Right renal pelvis (tissue), 4 donors: Measurements from ENCODE around the gene MSANTD1. TPM values are rescaled to one million over a fixed set of nuclear protein-coding genes. Genes with fewer than 3 reads are reported as not detected.

Experiments used
- DNase-seq, 4 donors: peaks; one replicate each; pipeline ENCODE4 v3.0.0-alpha.2; 2013; ENCODE audit warnings: low read depth in 4 of 4, low spot score in 3 of 4, missing footprints in 1 of 4
- polyA plus RNA-seq, 4 donors: library from polyadenylated mRNA; unstranded; fragments of 120-200 nt; gene quantifications; one replicate each; pipeline ENCODE4 v1.2.1, GENCODE V29; 2013; ENCODE audit not compliant: insufficient read length in 4 of 4

MSANTD1 gene
- under 1 TPM; 0.36 to 0.61 (median 0.38) TPM for polyA plus RNA-seq

DNA sequence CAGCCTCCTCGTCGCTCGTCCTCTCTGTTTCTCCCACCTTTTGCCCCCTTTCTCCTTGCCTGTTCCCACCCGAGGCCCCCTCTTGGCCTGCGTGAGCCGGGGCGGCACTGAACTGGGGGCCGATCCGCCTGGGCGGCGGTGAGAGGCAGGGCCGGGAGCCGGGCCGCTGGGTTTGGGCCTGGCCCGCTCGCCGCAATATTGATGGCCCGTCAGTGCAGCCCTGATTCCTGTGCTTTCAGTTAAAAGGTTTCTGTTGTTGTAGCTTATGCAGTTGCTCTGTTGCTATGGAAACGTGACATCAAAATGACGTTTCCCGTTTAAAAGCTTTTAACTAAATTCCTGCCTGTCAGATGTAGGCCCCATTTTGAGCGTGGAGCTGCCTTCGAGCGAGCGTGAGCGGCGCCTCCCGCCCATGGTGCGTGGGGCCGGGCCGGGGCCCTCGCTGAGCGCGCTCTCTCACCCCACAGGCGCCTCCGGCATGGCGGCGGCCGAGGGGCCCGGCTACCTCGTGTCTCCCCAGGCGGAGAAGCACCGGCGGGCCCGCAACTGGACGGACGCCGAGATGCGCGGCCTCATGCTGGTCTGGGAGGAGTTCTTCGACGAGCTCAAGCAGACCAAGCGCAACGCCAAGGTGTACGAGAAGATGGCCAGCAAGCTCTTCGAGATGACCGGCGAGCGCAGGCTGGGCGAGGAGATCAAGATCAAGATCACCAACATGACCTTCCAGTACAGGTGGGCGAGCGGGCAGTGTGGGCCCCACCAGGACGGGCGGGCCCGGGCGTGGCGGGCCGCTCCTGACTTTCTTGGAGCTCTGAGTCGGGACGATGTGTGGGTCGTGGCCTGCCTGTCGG, at the start of gene MSANTD1:
Gene MSANTD1 (plus strand): TSS at position 349 of the 851 bp plus-strand sequence. CDS start 64 bp downstream, at position 413.
- peak in 1 of 4 donors; percentile 50 for DNase-seq

DNA sequence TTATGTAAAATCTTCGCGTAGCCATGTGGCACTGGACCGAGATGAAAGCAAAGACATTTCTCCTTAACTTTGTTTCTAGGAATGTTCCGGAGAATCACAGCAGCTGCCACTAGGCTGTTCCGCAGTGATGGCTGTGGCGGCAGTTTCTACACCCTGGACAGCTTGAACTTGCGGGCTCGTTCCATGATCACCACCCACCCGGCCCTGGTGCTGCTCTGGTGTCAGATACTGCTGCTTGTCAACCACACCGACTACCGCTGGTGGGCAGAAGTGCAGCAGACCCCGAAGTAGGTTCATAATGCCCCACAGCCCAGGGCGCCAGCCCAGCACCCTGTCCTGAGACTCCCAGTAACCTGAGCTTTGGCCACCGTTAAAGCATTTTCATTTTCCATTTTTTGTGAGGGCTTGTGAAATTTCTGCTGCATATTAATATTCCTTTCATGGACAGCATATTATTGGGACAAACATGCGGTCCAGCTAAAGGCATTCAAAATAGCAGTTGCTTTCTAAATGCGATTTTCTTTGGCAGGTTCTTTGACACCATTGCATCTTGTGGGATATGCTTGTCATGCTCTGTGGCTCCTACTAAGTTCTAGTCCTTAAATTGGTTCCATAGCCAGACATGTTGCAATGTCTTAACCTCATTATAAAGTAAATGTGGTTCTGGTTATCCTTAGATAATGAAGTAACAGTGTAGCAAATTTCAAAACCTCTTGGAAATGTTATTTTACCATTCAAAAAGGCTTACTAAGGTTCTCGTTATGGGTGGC, 49.1 kb upstream of the MSANTD1 start:
- no peak for DNase-seq

- DNase-seq = no peak
Observed at GRCh38 chr4:3200423-3201090, 48.4 kb upstream of the MSANTD1 start.

GRCh38 chr4:3201718-3202702, 46.9 kb upstream of the MSANTD1 start:
- peak in 2 of 4 donors; percentile 16 to 26 for DNase-seq

- no peak for DNase-seq
Observed at GRCh38 chr4:3202836-3203820, 45.8 kb upstream of the MSANTD1 start.

- DNase-seq = no peak
Observed at GRCh38 chr4:3203971-3204431, 45.0 kb upstream of the MSANTD1 start.

DNA sequence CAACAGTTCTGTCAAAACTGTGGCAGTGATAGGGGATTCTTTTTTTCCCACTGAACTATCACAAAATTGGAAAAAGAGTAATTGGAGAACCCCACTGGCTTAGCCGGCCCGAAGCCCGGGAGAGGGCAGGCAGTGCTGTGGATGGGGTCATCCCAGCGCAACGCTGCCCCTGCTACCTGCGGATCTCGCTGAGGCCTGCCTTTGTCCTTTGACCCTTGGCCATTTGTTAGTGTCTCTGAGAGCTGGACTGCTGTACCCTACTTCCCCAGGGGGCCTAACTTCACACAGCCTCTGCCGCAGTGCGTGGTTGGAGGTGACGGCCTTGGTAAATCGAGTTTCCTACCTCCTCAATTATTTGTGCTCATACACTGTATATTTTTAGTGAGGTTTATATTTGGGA, 43.0 kb upstream of the MSANTD1 start:
- no peak for DNase-seq

- DNase-seq = no peak
Observed at GRCh38 chr4:3206439-3207100, 42.4 kb upstream of the MSANTD1 start.

- DNase-seq = no peak
Observed at GRCh38 chr4:3207531-3208037, 41.4 kb upstream of the MSANTD1 start.

- no peak for DNase-seq
Observed at GRCh38 chr4:3208826-3209225, 40.1 kb upstream of the MSANTD1 start.

GRCh38 chr4:3209551-3210325, 39.2 kb upstream of the MSANTD1 start:
- no peak for DNase-seq

DNA sequence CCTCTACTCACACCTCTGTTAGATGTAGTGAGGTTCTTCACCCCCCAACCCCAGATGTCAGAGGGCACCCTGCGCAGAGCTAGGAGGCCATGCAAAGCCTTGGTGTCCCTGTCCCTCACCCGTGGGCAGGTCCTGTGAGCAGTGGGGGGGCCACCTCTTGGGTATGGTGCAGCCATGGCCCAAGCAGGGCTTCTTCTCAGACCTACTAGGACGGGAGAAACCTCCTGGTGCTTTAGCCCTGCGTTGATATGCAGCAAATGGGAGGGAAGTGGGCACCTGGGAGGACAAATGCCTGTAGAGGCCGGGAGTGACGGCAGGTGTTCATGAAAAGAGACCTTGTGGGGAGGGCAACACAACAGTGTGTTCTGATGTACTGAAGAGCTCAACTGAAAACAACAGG, 38.5 kb upstream of the MSANTD1 start:
- DNase-seq = no peak

GRCh38 chr4:3211866-3212265, 37.1 kb upstream of the MSANTD1 start:
- no peak for DNase-seq

DNA sequence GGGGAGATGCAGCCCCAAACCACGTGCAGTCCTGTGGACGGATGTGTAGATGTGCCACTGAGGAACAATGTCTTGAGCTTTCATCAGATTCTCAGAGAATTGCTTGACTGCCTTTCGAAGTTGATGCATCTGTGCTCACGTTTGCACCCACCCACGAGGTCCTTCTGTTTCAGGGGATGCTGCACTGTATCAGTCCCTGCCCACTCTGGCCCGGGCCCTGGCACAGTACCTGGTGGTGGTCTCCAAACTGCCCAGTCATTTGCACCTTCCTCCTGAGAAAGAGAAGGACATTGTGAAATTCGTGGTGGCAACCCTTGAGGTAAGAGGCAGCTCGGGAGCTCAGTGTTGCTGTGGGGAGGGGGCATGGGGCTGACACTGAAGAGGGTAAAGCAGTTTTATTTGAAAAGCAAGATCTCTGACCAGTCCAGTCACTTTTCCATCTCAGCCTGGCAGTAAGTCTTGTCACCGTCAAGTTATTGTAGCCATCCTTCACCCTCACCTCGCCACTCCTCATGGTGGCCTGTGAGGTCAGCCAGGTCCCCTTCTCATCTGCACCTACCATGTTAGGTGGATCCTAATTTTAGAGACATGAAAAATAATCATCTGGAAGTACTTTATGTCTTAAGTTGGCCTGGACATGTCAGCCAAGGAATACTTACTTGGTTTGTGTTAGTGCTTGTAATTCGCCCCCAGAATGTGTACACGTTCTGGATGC, 36.4 kb upstream of the MSANTD1 start:
- no peak for DNase-seq

DNA sequence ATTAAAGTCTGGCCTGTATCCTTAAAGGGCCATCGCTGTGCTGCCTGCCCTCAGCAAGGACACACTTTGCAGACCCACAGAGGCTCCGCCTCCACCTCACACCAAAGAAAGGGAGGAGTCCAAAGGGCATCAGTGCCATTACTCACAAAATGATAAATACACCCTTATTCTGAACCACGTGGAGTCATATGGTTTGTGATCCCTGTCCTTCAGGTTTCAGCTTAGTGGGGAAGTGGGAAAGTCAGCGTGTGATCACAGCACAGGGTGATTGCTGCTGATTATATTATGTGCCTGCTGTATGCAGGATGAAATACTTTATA, 35.9 kb upstream of the MSANTD1 start:
- DNase-seq = no peak

- no peak for DNase-seq
Observed at GRCh38 chr4:3213661-3214250, 35.2 kb upstream of the MSANTD1 start.
